H9 (cell line): ENCODE measurements around the gene PRKCI. TPM values are rescaled to one million over a fixed set of nuclear protein-coding genes. Genes with fewer than 3 reads are reported as not detected.
"Not testable (repeated sequence)": the region's sequence is repeated elsewhere in the genome, so short reads cannot be mapped to it uniquely, and the experiment has no call there.

Experiments used
- DNase-seq: peaks from one replicate; pipeline ENCODE4 v3.0.0-alpha.2; 2017
- H2AFZ ChIP-seq: one replicate; pipeline ENCODE4 v1.6.1; 2013; ENCODE audit warnings: mild to moderate bottlenecking, low read length, control low read depth, moderate library complexity
- H2AK5ac ChIP-seq: 2 replicates; pipeline ENCODE4 v1.6.1; 2013; ENCODE audit warnings: low read length, control low read depth, mixed read lengths; ENCODE audit not compliant: insufficient read length
- H2BK120ac ChIP-seq: one replicate; pipeline ENCODE4 v1.6.1; 2013; ENCODE audit warnings: low read depth, mild to moderate bottlenecking, low read length, control low read depth, inconsistent platforms; ENCODE audit not compliant: poor library complexity, severe bottlenecking
- H2BK12ac ChIP-seq: 2 replicates; pipeline ENCODE4 v1.6.1; 2013; ENCODE audit warnings: low read length, control low read depth, mixed read lengths, low read depth; ENCODE audit not compliant: insufficient read length
- H2BK15ac ChIP-seq: 2 replicates; pipeline ENCODE4 v1.6.1; 2013; ENCODE audit warnings: low read depth, low read length, control low read depth
- H2BK20ac ChIP-seq: one replicate; pipeline ENCODE4 v1.6.1; 2013; ENCODE audit warnings: low read depth, mild to moderate bottlenecking, low read length, control low read depth, inconsistent platforms; ENCODE audit not compliant: poor library complexity, severe bottlenecking
- H2BK5ac ChIP-seq: 2 replicates; pipeline ENCODE4 v1.6.1; 2013; ENCODE audit warnings: low read length, control low read depth, mixed read lengths; ENCODE audit not compliant: insufficient read length
- H3K14ac ChIP-seq: 2 replicates; pipeline ENCODE4 v1.6.1; 2013; ENCODE audit warnings: low read length, control low read depth; ENCODE audit not compliant: insufficient read depth
- H3K18ac ChIP-seq: 2 replicates; pipeline ENCODE4 v1.6.1; 2013; ENCODE audit warnings: low read depth, mild to moderate bottlenecking, mixed read lengths, low read length, control low read depth; ENCODE audit not compliant: insufficient read length
- H3K23ac ChIP-seq: 2 replicates; pipeline ENCODE4 v1.6.1; 2013; ENCODE audit warnings: low read length, control low read depth, mixed read lengths, low read depth; ENCODE audit not compliant: insufficient read length
- H3K23me2 ChIP-seq: 2 replicates; pipeline ENCODE4 v1.6.1; 2013; ENCODE audit warnings: low read depth, mild to moderate bottlenecking, mixed read lengths, low read length, control low read depth; ENCODE audit not compliant: insufficient read length, poor library complexity, severe bottlenecking
- H3K27ac ChIP-seq: 2 replicates; pipeline ENCODE4 v1.5.1; 2013; ENCODE audit warnings: low read length, control low read depth, mixed read lengths, low read depth; ENCODE audit not compliant: insufficient read length
- H3K27me3 ChIP-seq: 2 replicates; pipeline ENCODE4 v1.6.1; 2013; ENCODE audit warnings: low read length, control low read depth, inconsistent platforms; ENCODE audit not compliant: insufficient read depth
- H3K4ac ChIP-seq: 2 replicates; pipeline ENCODE4 v1.6.1; 2013; ENCODE audit warnings: low read depth, mild to moderate bottlenecking, control low read depth, inconsistent platforms, low read length, moderate library complexity
- H3K4me1 ChIP-seq: 2 replicates; pipeline ENCODE4 v1.6.1; 2013; ENCODE audit warnings: low read length, control low read depth, inconsistent platforms; ENCODE audit not compliant: insufficient read depth
- H3K4me2 ChIP-seq: 2 replicates; pipeline ENCODE4 v1.6.1; 2013; ENCODE audit warnings: low read length, control low read depth, mixed read lengths; ENCODE audit not compliant: insufficient read length, insufficient read depth
- H3K56ac ChIP-seq: 2 replicates; pipeline ENCODE4 v1.6.1; 2013; ENCODE audit warnings: low read depth, mild to moderate bottlenecking, mixed read lengths, low read length, control low read depth; ENCODE audit not compliant: insufficient read length
- H3K79me1 ChIP-seq: 2 replicates; pipeline ENCODE4 v1.6.1; 2013; ENCODE audit warnings: low read depth, mild to moderate bottlenecking, moderate library complexity, low read length, control low read depth, inconsistent platforms; ENCODE audit not compliant: insufficient read depth, poor library complexity, severe bottlenecking
- H3K79me2 ChIP-seq: 2 replicates; pipeline ENCODE4 v1.6.1; 2013; ENCODE audit warnings: low read length, control low read depth, inconsistent platforms; ENCODE audit not compliant: insufficient read depth
- H3K9ac ChIP-seq: 2 replicates; pipeline ENCODE4 v1.6.1; 2013; ENCODE audit warnings: low read length, control low read depth, mixed read lengths; ENCODE audit not compliant: insufficient read length; ENCODE audit errors: extremely low read depth
- H3K9me3 ChIP-seq: one replicate; pipeline ENCODE4 v1.6.1; 2013; ENCODE audit warnings: low read depth, low read length, inconsistent platforms; ENCODE audit not compliant: control insufficient read depth
- H3T11ph ChIP-seq: one replicate; pipeline ENCODE4 v1.6.1; 2013; ENCODE audit warnings: mild to moderate bottlenecking, low read length, control low read depth, inconsistent platforms
- H4K20me1 ChIP-seq: one replicate; pipeline ENCODE4 v1.6.1; 2013; ENCODE audit not compliant: control insufficient read depth, insufficient read length, insufficient read depth
- H4K5ac ChIP-seq: 2 replicates; pipeline ENCODE4 v1.6.1; 2013; ENCODE audit warnings: low read depth, mild to moderate bottlenecking, mixed read lengths, low read length, control low read depth; ENCODE audit not compliant: insufficient read length
- H4K8ac ChIP-seq: replicated peaks from 2 replicates; pipeline ENCODE4 v1.6.1; 2013; ENCODE audit warnings: low read length, control low read depth, mixed read lengths, low read depth; ENCODE audit not compliant: insufficient read length
- H4K91ac ChIP-seq: 2 replicates; pipeline ENCODE4 v1.6.1; 2013; ENCODE audit warnings: low read depth, mild to moderate bottlenecking, moderate library complexity, mixed read lengths, low read length, control low read depth; ENCODE audit not compliant: insufficient read length
- H3K27ac Mint-ChIP-seq, 3 experiments: 2 replicates in 2 of 3; 3 replicates in 1 of 3; pipeline ENCODE4 v1.8.0; 2020 to 2021; ENCODE audit warnings: mixed read lengths in 3 of 3, mild to moderate bottlenecking in 1 of 3, moderate library complexity in 1 of 3
- H3K27me3 Mint-ChIP-seq: 2 replicates; pipeline ENCODE4 v1.8.0; 2021; ENCODE audit warnings: low read depth, mild to moderate bottlenecking, moderate library complexity, mixed read lengths
- H3K36me3 Mint-ChIP-seq, 3 experiments: 2 replicates in 2 of 3; 3 replicates in 1 of 3; pipeline ENCODE4 v1.8.0; 2020 to 2021; ENCODE audit warnings: low read depth in 3 of 3, mixed read lengths in 3 of 3; ENCODE audit not compliant: insufficient read depth in 1 of 3
- H3K4me1 Mint-ChIP-seq, 2 experiments: 2 replicates each; pipeline ENCODE4 v1.8.0; 2020; ENCODE audit warnings: mixed read lengths in 2 of 2
- H3K4me3 Mint-ChIP-seq, 2 experiments: 2 replicates in 1 of 2; 3 replicates in 1 of 2; pipeline ENCODE4 v1.8.0; 2020 to 2021; ENCODE audit warnings: mild to moderate bottlenecking in 2 of 2, mixed read lengths in 2 of 2, moderate library complexity in 1 of 2
- H3K9me3 Mint-ChIP-seq, 2 experiments: 2 replicates in 1 of 2; 3 replicates in 1 of 2; pipeline ENCODE4 v1.8.0; 2020; ENCODE audit warnings: mild to moderate bottlenecking in 2 of 2, mixed read lengths in 2 of 2, moderate library complexity in 1 of 2
- WGBS: extraction: QIAGEN DNeasy Blood & Tissue Kit; methylation state at CpG from one replicate; pipeline ENCODE4 v1.1.7; 2013; ENCODE audit warnings: missing lambda C conversion rate, low lambda C conversion rate, mixed read lengths; ENCODE audit not compliant: insufficient read length; ENCODE audit errors: extremely low coverage; 5-methylcytosine and 5-hydroxymethylcytosine counted together
- total RNA-seq: library from RNA; stranded (reverse); gene quantifications from 2 replicates; pipeline ENCODE4 v1.2.1, GENCODE V29; 2021
- TF ChIP-seq, protein P1 (sequence below): fragments of 200-600 bp; sonication (generic); conservative IDR thresholded peaks from 3 replicates; pipeline ENCODE4 v1.8.0; 2021; ENCODE audit warnings: antibody characterized with exemption, mild to moderate bottlenecking

Gene PRKCI
- total RNA-seq, 1 experiment from 2014 or later, result 71.1 TPM

DNA sequence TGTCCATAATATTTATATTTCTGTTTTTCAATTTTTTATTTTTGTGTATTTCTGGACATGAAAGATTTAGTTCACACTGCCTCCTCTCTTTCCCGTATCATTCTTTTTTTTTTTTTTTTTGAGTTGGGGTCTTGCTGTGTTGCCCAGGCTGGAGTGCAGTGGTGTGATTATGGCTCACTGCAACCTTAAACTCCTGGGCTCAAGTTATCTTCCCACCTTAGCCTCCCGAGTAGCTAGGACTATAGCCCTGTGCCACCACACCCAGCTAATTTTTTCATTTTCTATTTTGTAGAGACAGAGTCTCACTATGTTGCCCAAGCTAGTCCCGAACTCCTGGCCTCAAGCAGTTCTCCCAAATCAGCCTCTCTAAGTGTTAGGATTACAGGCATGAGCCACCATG, 53.6 kb downstream of the PRKCI start:
- no peak overlapping the region for H2BK20ac ChIP-seq

DNA sequence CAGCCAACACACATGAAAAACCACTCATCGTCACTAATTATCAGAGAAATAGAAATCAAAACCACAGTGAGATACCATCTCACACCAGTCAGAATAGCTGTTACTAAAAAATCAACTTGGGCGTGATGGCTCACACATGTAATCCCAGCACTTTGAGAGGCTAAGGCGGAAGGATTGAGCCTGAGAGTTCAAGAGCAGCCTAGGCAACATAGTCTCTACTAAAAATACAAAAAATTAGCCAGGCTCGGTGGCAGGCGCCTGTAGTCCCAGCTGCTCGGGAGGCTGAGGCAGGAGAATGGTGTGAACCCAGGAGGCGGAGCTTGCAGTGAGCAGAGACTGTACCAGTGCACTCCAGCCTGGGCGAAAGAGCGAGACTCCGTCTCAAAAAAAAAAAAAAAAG, 55.1 kb downstream of the PRKCI start:
- not testable (repeated sequence) for H3K4me3 Mint-ChIP-seq, H2BK15ac ChIP-seq, H3K79me2 ChIP-seq, H3K4me2 ChIP-seq, H3K18ac ChIP-seq, H2BK12ac ChIP-seq, H2BK5ac ChIP-seq, H3K23ac ChIP-seq, H3K23me2 ChIP-seq, H2AK5ac ChIP-seq, H2BK120ac ChIP-seq, H4K8ac ChIP-seq, H3K27me3 Mint-ChIP-seq, H3K4me1 Mint-ChIP-seq, H2AFZ ChIP-seq, H3K56ac ChIP-seq, H2BK20ac ChIP-seq, H3K9me3 Mint-ChIP-seq, H3K9ac ChIP-seq, H4K20me1 ChIP-seq, H3K79me1 ChIP-seq, H4K91ac ChIP-seq, H3K4me1 ChIP-seq, H3K27me3 ChIP-seq, H3T11ph ChIP-seq, H4K5ac ChIP-seq, H3K9me3 ChIP-seq, DNase-seq, H3K27ac ChIP-seq, H3K14ac ChIP-seq, H3K4ac ChIP-seq
- WGBS, result no CpG with 5 or more reads among the region's 10 CpGs
- peaks cover 39 to 78% (median 72%) of the 10 kb centered on the region in 3 experiments for H3K36me3 Mint-ChIP-seq
- H3K27ac Mint-ChIP-seq, result peak overlapping the region in 1 of 3 experiments; percentile 61; a peak in 2 of 7 replicates

More for the DNA sequence above, 53.6 kb downstream of the PRKCI start:
- Histone ChIP-seq H2BK15ac (no peak overlapping the region), H3K79me1 (no peaks in the 10 kb centered on the region), H2BK5ac (no peak overlapping the region), H3K79me2 (no peaks in the 10 kb centered on the region), H3K56ac (no peak overlapping the region), H2AFZ (no peak overlapping the region), H3T11ph (no peak overlapping the region), H3K9ac (no peak overlapping the region), H3K4ac (no peak overlapping the region), H3K27ac (no peak overlapping the region), H3K9me3 (no peaks in the 10 kb centered on the region), H2BK12ac (no peak overlapping the region), H3K4me1 (no peaks in the 10 kb centered on the region), H3K23ac (no peak overlapping the region), H4K8ac (no peak overlapping the region), H3K23me2 (no peaks in the 10 kb centered on the region), H3K14ac (no peak overlapping the region), H2AK5ac (no peak overlapping the region), H2BK120ac (no peak overlapping the region), H3K27me3 (no peaks in the 10 kb centered on the region), H3K4me2 (no peak overlapping the region), H3K18ac (no peak overlapping the region), H4K5ac (no peak overlapping the region), H4K20me1 (no peaks in the 10 kb centered on the region), H4K91ac (no peak overlapping the region)
- Mint-ChIP-seq H3K9me3 (no peaks in the 10 kb centered on the region), H3K4me1 (no peaks in the 10 kb centered on the region), H3K36me3 (peaks cover 34 to 78% (median 71%) of the 10 kb centered on the region in 3 experiments), H3K4me3 (no peak overlapping the region), H3K27me3 (no peaks in the 10 kb centered on the region), H3K27ac (no peak overlapping the region)
- WGBS, result no CpG with 5 or more reads among the region's 3 CpGs
- no peak for DNase-seq
- TF ChIP-seq, protein P1, sequence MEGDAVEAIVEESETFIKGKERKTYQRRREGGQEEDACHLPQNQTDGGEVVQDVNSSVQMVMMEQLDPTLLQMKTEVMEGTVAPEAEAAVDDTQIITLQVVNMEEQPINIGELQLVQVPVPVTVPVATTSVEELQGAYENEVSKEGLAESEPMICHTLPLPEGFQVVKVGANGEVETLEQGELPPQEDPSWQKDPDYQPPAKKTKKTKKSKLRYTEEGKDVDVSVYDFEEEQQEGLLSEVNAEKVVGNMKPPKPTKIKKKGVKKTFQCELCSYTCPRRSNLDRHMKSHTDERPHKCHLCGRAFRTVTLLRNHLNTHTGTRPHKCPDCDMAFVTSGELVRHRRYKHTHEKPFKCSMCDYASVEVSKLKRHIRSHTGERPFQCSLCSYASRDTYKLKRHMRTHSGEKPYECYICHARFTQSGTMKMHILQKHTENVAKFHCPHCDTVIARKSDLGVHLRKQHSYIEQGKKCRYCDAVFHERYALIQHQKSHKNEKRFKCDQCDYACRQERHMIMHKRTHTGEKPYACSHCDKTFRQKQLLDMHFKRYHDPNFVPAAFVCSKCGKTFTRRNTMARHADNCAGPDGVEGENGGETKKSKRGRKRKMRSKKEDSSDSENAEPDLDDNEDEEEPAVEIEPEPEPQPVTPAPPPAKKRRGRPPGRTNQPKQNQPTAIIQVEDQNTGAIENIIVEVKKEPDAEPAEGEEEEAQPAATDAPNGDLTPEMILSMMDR, result no peak
